ENCODE data around the gene PILRA. TPM values are rescaled to one million over a fixed set of nuclear protein-coding genes. Genes with fewer than 3 reads are reported as not detected.
"Not testable (repeated sequence)": the region's sequence is repeated elsewhere in the genome, so short reads cannot be mapped to it uniquely, and the experiment has no call there.

Gene PILRA
- total RNA-seq, 1 donor from 2014 or later, result 5.3 TPM

DNA sequence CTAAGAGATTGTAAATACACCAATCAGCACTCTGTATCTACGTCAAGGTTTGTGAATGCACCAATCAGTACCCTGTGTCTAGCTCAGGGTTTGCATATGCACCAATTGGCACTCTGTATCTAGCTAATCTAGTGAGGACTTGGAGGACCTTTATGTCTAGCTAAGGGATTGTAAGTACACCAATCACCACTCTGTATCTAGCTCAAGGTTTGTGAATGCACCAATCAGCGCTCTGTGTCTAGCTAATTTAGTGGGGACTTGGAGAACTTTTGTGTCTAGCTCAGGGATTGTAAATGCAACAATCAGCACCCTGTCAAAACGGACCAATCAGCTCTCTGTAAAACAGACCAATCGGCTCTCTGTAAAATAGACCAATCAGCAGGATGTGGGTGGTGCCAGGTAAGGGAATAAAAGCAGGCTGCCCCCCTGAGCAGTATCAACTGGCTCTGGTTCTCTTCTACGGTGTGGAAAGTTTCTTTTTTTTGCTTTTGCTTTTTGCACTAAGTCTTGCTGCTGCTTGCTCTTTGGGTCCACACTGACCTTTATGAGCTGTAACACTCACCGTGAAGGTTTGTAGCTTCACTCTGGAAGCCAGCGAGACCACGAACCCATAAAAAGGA is 9.1 kb downstream of the PILRA start:
- DNase-seq (ENCODE audit: low spot score, unreplicated experiment); H3K4me1 Mint-ChIP-seq (ENCODE audit: low read depth); H3K4me3 Mint-ChIP-seq (ENCODE audit: low read depth); H3K36me3 Mint-ChIP-seq (ENCODE audit: insufficient read depth); H3K9me3 Mint-ChIP-seq (ENCODE audit: low read depth); H3K27ac Mint-ChIP-seq: not testable (repeated sequence)
- peaks cover 20% of the 10 kb centered on the region for H3K27me3 Mint-ChIP-seq

DNA sequence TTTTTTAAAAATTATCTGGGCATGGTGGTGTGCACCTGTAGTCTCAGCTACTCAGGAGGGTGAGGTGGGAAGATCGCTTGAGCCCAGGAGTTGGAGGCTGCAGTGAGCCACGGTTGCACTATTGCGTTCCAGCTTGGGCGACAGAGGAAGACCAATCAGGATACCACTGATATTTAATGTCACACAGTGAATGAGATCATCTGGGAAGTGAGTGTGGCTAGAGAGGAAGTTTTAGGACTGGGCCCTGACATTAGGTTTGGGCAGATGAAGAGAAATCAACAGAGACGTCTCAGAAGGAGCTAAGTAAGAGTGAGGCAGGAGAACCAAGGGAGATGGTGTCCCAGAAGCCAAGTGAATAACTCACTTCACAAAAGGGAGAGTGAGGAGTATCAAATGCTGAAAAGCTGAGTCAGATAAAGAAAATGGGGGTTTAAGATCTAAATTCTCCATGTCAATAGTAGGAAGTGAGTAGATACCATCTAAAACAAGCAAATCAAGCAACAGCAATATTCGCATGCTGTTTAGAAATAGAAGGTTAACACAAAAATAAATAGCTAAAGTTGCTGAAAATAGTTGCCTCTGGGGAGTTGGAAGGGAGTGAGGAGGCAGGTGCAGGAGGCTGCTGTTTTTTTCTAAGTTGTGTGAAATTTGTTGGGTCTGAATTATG is 11.5 kb downstream of the PILRA start:
- no peak for DNase-seq (ENCODE audit: low spot score, unreplicated experiment)
- Mint-ChIP-seq H3K4me1 (ENCODE audit: low read depth) (no peaks in the 10 kb centered on the region), H3K9me3 (ENCODE audit: low read depth) (no peaks in the 10 kb centered on the region), H3K27me3 (peaks cover 29% of the 10 kb centered on the region), H3K4me3 (ENCODE audit: low read depth) (no peak overlapping the region), H3K27ac (no peak overlapping the region), H3K36me3 (ENCODE audit: insufficient read depth) (no peaks in the 10 kb centered on the region)
- TF ChIP-seq, protein P1, sequence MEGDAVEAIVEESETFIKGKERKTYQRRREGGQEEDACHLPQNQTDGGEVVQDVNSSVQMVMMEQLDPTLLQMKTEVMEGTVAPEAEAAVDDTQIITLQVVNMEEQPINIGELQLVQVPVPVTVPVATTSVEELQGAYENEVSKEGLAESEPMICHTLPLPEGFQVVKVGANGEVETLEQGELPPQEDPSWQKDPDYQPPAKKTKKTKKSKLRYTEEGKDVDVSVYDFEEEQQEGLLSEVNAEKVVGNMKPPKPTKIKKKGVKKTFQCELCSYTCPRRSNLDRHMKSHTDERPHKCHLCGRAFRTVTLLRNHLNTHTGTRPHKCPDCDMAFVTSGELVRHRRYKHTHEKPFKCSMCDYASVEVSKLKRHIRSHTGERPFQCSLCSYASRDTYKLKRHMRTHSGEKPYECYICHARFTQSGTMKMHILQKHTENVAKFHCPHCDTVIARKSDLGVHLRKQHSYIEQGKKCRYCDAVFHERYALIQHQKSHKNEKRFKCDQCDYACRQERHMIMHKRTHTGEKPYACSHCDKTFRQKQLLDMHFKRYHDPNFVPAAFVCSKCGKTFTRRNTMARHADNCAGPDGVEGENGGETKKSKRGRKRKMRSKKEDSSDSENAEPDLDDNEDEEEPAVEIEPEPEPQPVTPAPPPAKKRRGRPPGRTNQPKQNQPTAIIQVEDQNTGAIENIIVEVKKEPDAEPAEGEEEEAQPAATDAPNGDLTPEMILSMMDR (IDR thresholded peaks at IDR 0.05; ENCODE audit: unreplicated experiment), result no peak

DNA sequence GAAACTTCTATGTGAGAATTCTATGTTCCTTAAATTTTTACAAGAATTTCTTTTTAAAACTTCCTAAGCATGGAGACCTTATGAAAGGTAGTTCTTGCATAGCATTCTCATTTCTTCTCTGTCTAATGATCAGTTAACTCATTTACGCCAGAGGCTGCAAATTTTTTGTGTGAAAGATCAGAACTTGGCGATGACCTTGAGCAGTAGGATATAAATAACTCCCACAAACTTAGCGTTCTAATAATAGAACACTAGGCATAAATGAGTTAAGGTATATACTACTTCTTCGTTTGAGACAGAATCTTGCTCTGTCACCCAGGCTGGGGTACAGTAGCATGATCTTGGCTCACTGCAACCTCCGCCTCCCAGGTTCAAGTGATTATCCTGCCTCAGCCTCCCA is 13.7 kb downstream of the PILRA start:
- no peak for DNase-seq (ENCODE audit: low spot score, unreplicated experiment)
- Mint-ChIP-seq H3K4me1 (ENCODE audit: low read depth) (peaks cover 4% of the 10 kb centered on the region), H3K27me3 (peaks cover 37% of the 10 kb centered on the region), H3K4me3 (ENCODE audit: low read depth) (no peak overlapping the region), H3K27ac (no peak overlapping the region), H3K36me3 (ENCODE audit: insufficient read depth) (no peaks in the 10 kb centered on the region), H3K9me3 (ENCODE audit: low read depth) (no peaks in the 10 kb centered on the region)
- TF ChIP-seq, protein P1 (IDR thresholded peaks at IDR 0.05; ENCODE audit: unreplicated experiment), result no peak

DNA sequence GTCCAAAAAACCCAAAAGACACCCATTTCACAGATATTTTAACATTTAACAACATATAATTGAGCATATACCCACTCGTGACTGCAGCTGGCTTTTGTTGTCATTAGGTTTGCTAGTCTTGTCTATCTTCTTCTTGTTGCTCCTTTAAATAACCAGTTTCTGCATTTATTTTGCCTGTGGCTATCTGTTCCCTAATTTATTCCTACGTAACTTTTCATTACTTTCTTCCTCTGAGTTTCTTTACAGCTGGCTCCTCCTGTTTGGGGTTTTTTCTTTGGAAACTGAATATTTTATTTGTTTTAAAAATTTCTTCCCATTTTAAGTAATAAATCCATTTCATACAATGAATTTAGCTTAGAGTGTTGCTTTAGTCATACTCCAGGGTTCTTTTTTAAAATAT is 14.4 kb downstream of the PILRA start:
- no peak for DNase-seq (ENCODE audit: low spot score, unreplicated experiment)
- Mint-ChIP-seq H3K27me3 (peaks cover 36% of the 10 kb centered on the region), H3K36me3 (ENCODE audit: insufficient read depth) (no peaks in the 10 kb centered on the region), H3K27ac (no peak overlapping the region), H3K4me3 (ENCODE audit: low read depth) (no peak overlapping the region), H3K4me1 (ENCODE audit: low read depth) (peaks cover 4% of the 10 kb centered on the region), H3K9me3 (ENCODE audit: low read depth) (no peaks in the 10 kb centered on the region)
- TF ChIP-seq, protein P1 (IDR thresholded peaks at IDR 0.05; ENCODE audit: unreplicated experiment), result no peak

DNA sequence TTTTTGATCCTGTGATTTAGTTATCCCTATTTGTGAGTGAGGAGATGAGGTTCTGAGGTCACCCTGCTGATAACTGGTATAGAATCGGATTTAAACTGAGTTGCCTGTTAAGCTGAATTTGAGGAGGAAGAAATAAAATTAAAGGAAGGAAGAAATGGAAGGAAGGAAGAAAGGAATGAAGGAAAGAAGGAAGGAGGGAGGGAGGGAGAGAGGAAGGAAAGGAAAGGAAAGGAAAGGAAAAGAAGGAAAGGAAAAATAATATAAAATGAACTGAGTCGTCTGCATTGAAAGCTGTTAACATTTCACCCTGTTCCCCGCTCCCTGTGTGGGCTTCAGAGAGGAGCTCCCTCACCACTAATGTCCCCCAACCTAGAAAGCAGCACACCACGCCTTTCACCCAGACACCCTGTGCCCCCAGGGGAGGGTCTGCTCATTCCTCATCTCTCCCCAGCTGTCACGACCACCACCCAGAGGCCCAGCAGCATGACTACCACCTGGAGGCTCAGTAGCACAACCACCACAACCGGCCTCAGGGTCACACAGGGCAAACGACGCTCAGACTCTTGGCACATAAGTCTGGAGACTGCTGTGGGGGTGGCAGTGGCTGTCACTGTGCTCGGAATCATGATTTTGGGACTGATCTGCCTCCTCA is 16.3 kb downstream of the PILRA start:
- no peaks in the 10 kb centered on the region for H3K9me3 Mint-ChIP-seq (ENCODE audit: low read depth)
- peaks cover 32% of the 10 kb centered on the region for H3K27me3 Mint-ChIP-seq
- peaks cover 4% of the 10 kb centered on the region for H3K4me1 Mint-ChIP-seq (ENCODE audit: low read depth)
- TF ChIP-seq, protein P1 (IDR thresholded peaks at IDR 0.05; ENCODE audit: unreplicated experiment), result no peak
- no peak overlapping the region for H3K27ac Mint-ChIP-seq
- no peak overlapping the region for H3K4me3 Mint-ChIP-seq (ENCODE audit: low read depth)
- H3K36me3 Mint-ChIP-seq (ENCODE audit: insufficient read depth), result no peaks in the 10 kb centered on the region
- no peak for DNase-seq (ENCODE audit: low spot score, unreplicated experiment)
